Measurements from ENCODE around the gene MBP. TPM values are rescaled to one million over a fixed set of nuclear protein-coding genes. Genes with fewer than 3 reads are reported as not detected.

The MBP gene
- total and polyA plus RNA-seq, 2 experiments from 2014 or later: 18.4 to 22.9 TPM

DNA sequence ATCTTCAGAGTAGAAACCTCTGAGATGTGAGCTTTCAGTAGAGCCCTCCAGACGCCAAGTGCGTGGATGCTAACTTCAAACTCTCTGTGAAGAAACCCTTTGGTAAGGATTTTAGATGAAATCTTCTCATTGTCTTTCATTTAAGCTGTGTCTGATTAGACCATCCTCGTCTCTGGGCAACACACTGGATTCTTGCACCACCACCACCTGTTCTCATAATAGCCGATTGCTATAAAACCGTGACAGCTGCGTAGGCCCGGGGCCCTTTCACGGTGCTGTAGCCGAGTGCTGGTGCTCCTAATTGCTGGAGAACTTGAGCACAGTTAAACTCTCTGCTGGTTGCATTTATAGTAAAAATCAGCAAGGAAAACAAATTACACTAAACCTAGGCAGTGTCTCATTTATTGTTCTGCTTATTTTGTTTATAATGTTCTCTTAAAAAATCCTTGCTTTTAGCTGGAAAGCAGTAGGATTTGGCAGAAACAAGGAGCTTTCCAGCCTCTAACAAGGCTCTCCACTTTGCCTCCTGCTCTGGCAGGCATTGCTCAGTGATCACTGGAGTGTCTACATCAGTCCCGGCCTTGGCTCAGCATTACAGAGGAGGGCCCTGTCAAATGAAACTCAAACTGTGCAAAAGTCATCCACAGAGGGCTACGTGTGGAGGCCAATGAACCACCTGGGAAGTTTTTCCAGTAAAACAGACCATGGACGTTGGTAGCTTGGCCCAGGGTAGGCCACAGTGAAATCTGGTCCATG is 40.9 kb upstream of the MBP start (continued):
- TF ChIP-seq, protein P1, sequence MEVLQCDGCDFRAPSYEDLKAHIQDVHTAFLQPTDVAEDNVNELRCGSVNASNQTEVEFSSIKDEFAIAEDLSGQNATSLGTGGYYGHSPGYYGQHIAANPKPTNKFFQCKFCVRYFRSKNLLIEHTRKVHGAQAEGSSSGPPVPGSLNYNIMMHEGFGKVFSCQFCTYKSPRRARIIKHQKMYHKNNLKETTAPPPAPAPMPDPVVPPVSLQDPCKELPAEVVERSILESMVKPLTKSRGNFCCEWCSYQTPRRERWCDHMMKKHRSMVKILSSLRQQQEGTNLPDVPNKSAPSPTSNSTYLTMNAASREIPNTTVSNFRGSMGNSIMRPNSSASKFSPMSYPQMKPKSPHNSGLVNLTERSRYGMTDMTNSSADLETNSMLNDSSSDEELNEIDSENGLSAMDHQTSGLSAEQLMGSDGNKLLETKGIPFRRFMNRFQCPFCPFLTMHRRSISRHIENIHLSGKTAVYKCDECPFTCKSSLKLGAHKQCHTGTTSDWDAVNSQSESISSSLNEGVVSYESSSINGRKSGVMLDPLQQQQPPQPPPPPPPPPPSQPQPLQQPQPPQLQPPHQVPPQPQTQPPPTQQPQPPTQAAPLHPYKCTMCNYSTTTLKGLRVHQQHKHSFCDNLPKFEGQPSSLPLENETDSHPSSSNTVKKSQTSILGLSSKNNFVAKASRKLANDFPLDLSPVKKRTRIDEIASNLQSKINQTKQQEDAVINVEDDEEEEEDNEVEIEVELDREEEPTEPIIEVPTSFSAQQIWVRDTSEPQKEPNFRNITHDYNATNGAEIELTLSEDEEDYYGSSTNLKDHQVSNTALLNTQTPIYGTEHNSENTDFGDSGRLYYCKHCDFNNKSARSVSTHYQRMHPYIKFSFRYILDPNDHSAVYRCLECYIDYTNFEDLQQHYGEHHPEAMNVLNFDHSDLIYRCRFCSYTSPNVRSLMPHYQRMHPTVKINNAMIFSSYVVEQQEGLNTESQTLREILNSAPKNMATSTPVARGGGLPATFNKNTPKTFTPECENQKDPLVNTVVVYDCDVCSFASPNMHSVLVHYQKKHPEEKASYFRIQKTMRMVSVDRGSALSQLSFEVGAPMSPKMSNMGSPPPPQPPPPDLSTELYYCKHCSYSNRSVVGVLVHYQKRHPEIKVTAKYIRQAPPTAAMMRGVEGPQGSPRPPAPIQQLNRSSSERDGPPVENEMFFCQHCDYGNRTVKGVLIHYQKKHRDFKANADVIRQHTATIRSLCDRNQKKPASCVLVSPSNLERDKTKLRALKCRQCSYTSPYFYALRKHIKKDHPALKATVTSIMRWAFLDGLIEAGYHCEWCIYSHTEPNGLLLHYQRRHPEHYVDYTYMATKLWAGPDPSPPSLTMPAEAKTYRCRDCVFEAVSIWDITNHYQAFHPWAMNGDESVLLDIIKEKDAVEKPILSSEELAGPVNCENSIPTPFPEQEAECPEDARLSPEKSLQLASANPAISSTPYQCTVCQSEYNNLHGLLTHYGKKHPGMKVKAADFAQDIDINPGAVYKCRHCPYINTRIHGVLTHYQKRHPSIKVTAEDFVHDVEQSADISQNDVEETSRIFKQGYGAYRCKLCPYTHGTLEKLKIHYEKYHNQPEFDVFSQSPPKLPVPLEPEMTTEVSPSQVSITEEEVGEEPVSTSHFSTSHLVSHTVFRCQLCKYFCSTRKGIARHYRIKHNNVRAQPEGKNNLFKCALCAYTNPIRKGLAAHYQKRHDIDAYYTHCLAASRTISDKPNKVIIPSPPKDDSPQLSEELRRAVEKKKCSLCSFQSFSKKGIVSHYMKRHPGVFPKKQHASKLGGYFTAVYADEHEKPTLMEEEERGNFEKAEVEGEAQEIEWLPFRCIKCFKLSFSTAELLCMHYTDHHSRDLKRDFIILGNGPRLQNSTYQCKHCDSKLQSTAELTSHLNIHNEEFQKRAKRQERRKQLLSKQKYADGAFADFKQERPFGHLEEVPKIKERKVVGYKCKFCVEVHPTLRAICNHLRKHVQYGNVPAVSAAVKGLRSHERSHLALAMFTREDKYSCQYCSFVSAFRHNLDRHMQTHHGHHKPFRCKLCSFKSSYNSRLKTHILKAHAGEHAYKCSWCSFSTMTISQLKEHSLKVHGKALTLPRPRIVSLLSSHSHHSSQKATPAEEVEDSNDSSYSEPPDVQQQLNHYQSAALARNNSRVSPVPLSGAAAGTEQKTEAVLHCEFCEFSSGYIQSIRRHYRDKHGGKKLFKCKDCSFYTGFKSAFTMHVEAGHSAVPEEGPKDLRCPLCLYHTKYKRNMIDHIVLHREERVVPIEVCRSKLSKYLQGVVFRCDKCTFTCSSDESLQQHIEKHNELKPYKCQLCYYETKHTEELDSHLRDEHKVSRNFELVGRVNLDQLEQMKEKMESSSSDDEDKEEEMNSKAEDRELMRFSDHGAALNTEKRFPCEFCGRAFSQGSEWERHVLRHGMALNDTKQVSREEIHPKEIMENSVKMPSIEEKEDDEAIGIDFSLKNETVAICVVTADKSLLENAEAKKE (CRISPR knock-in tag; IDR thresholded peaks at IDR 0.05): no peak
- TF ChIP-seq STAT1 (IDR thresholded peaks at IDR 0.05; ENCODE audit: unreplicated experiment) (no peak), ZNF114 (CRISPR knock-in tag; IDR thresholded peaks at IDR 0.05) (no peak)
- TF ChIP-seq, protein P2, sequence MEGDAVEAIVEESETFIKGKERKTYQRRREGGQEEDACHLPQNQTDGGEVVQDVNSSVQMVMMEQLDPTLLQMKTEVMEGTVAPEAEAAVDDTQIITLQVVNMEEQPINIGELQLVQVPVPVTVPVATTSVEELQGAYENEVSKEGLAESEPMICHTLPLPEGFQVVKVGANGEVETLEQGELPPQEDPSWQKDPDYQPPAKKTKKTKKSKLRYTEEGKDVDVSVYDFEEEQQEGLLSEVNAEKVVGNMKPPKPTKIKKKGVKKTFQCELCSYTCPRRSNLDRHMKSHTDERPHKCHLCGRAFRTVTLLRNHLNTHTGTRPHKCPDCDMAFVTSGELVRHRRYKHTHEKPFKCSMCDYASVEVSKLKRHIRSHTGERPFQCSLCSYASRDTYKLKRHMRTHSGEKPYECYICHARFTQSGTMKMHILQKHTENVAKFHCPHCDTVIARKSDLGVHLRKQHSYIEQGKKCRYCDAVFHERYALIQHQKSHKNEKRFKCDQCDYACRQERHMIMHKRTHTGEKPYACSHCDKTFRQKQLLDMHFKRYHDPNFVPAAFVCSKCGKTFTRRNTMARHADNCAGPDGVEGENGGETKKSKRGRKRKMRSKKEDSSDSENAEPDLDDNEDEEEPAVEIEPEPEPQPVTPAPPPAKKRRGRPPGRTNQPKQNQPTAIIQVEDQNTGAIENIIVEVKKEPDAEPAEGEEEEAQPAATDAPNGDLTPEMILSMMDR (conservative IDR thresholded peaks at IDR 0.05; ENCODE audit: low read depth in 2 of 2): no peak

DNA sequence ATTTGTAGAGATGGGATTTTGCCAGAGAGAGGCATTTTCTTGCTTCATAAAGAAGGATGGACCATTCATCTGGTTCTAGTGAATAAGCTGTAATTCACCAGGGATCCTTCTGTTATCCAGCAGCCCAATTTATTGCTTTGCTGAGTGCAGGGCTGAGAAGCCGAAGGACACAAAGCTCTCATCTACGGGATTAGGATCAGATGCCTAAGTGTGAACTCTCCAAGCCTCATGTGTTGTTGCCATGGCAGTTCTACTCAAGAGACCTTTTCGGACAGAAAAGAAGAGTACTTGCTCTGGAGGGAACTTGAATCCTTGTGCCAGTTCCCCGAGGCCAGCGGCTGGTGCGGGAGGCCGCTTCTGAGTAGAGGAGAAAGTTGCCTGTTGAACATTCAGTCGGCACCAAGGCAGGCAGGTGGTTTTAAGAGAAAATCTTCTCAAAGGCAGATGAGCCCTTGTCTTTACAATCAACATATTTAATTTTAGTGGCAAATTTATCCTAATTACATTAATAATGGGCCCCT is 38.4 kb upstream of the MBP start:
- Mint-ChIP-seq H3K4me1 (peaks cover 31% of the 10 kb centered on the region), H3K4me3 (no peak overlapping the region), H3K9me3 (no peaks in the 10 kb centered on the region), H3K27ac (no peak overlapping the region), H3K36me3 (ENCODE audit: low read depth) (no peaks in the 10 kb centered on the region), H3K27me3 (ENCODE audit: insufficient read depth, low read depth, poor library complexity) (peaks cover 5% of the 10 kb centered on the region)
- no peaks in the 10 kb centered on the region for H3F3A ChIP-seq (replicated peaks; ENCODE audit: low read depth)
- TF ChIP-seq CREB1 (CRISPR knock-in tag; IDR thresholded peaks at IDR 0.05; ENCODE audit: low read depth): no peak
- TF ChIP-seq NANOG (IDR thresholded peaks at IDR 0.05; ENCODE audit: borderline replicate concordance): no peak
- no peak for TF ChIP-seq EZH2phosphoT487 (IDR thresholded peaks at IDR 0.05; ENCODE audit: unreplicated experiment)
- no peak for TF ChIP-seq JUNB (IDR thresholded peaks at IDR 0.05; ENCODE audit: unreplicated experiment)
- TF ChIP-seq, protein P2 (conservative IDR thresholded peaks at IDR 0.05; ENCODE audit: low read depth in 2 of 2): no peak
- no peak overlapping the region for H3K4me2 ChIP-seq
- no peaks in the 10 kb centered on the region for H3K27me3 ChIP-seq (ENCODE audit: insufficient read depth)
- no peak overlapping the region for H3K4me3 ChIP-seq
- DNase-seq (ENCODE audit: low spot score) (no peak), ATAC-seq (no peak)
- no peaks in the 10 kb centered on the region for H3K79me2 ChIP-seq (replicated peaks; ENCODE audit: insufficient read depth)
- H4K20me1 ChIP-seq (replicated peaks; ENCODE audit: insufficient read depth): no peaks in the 10 kb centered on the region
- H3K4me1 ChIP-seq (ENCODE audit: insufficient read depth): peaks cover 7% of the 10 kb centered on the region; the same call in 1 of the 2 replicates
- H3K27ac ChIP-seq (ENCODE audit: low read depth): no peak overlapping the region
- no peaks in the 10 kb centered on the region for H3K9me2 ChIP-seq (ENCODE audit: insufficient read depth)
- H2AFZ ChIP-seq: no peak overlapping the region
- no peaks in the 10 kb centered on the region for H3K36me3 ChIP-seq (ENCODE audit: insufficient read depth)

All from GM23338 (cell line).